ENCODE results near the gene GRAP2.

GRAP2 gene

DNA sequence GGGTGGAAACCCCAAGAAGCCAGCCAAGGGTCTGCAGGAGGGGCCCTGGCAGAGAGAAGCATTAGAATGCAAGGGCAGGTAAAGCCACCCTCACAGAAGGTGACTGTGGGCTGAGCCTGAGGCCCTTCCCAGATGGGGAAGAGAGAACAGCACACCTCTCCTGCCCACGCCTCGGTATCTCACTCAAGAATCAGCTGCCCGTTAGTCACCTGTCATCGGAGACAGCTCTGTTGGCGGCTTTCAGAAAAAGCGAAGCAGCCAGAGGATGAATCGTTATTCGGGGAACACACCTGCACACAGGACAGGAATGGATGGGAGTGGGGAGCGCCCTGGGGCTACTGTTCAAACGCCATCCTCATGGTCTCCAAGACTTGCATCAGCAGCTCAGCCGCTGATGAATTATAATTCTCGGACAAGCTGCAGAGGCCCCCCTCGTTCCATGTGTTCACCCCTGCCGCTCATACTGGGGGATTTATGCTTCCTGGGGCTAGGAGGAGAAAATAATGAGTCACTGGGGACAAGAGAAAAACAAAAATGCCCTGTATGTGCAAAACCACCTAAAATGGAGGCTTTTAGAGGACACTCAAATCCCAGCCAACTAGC, 37.7 kb downstream of the GRAP2 start:
- Histone ChIP-seq H3K9me3 (ENCODE audit: control insufficient read depth, insufficient read depth, low read length) (no peaks in the 10 kb centered on the region), H3F3A (ENCODE audit: control insufficient read depth, insufficient read depth) (no peaks in the 10 kb centered on the region), H3K79me2 (ENCODE audit: control insufficient read depth, low read length) (no peaks in the 10 kb centered on the region), H3K4me3 (ENCODE audit: low read length) (no peak overlapping the region), H4K20me1 (ENCODE audit: control insufficient read depth, insufficient read depth, low read depth, low read length) (no peaks in the 10 kb centered on the region), H3K4me1 (ENCODE audit: control insufficient read depth, low read length) (peaks cover 18% of the 10 kb centered on the region), H3K27ac (ENCODE audit: low read depth, low read length) (no peak overlapping the region), H3K4me2 (ENCODE audit: low read length) (no peak overlapping the region), H3K27me3 (ENCODE audit: control insufficient read depth, low read length) (peaks cover 43% of the 10 kb centered on the region), H3K36me3 (ENCODE audit: control insufficient read depth, low read length) (no peaks in the 10 kb centered on the region), H3K9me2 (replicated peaks; ENCODE audit: control insufficient read depth, low read length) (no peaks in the 10 kb centered on the region)
- TF ChIP-seq EZH2phosphoT487 (IDR thresholded peaks at IDR 0.05; ENCODE audit: borderline replicate concordance, low read length) = no peak
- TF ChIP-seq, protein P1, sequence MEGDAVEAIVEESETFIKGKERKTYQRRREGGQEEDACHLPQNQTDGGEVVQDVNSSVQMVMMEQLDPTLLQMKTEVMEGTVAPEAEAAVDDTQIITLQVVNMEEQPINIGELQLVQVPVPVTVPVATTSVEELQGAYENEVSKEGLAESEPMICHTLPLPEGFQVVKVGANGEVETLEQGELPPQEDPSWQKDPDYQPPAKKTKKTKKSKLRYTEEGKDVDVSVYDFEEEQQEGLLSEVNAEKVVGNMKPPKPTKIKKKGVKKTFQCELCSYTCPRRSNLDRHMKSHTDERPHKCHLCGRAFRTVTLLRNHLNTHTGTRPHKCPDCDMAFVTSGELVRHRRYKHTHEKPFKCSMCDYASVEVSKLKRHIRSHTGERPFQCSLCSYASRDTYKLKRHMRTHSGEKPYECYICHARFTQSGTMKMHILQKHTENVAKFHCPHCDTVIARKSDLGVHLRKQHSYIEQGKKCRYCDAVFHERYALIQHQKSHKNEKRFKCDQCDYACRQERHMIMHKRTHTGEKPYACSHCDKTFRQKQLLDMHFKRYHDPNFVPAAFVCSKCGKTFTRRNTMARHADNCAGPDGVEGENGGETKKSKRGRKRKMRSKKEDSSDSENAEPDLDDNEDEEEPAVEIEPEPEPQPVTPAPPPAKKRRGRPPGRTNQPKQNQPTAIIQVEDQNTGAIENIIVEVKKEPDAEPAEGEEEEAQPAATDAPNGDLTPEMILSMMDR (IDR thresholded peaks at IDR 0.05; ENCODE audit: low read depth, low read length, poor library complexity, severe bottlenecking) = no peak

DNA sequence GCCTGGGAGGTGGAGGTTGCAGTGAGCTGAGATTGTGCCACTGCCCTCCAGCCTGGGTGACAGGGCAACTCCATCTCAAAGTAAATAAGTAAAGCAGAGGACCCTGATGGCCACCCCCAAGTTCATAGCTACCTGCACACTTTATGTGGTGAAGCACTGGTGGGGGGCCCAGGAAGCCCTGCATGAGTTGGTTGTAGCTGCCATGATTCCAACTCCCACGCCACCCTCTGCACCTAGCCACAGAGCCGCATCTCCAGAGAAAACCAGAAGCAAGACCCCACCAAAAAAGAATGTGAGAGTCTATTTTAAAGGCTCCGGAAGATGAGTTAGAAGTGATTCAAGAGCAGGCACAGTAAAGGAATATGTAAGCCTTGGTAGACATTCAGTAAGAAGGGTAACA, 38.9 kb downstream of the GRAP2 start:
- H3K36me3 ChIP-seq (ENCODE audit: control insufficient read depth, low read length) = no peaks in the 10 kb centered on the region
- no peaks in the 10 kb centered on the region for H3K9me2 ChIP-seq (replicated peaks; ENCODE audit: control insufficient read depth, low read length)
- H3F3A ChIP-seq (ENCODE audit: control insufficient read depth, insufficient read depth) = no peaks in the 10 kb centered on the region
- H3K4me2 ChIP-seq (ENCODE audit: low read length) = no peak overlapping the region
- H3K27me3 ChIP-seq (ENCODE audit: control insufficient read depth, low read length) = peaks cover 32% of the 10 kb centered on the region
- H3K4me3 ChIP-seq (ENCODE audit: low read length) = no peak overlapping the region
- H3K9me3 ChIP-seq (ENCODE audit: control insufficient read depth, insufficient read depth, low read length) = no peaks in the 10 kb centered on the region
- TF ChIP-seq, protein P1 (IDR thresholded peaks at IDR 0.05; ENCODE audit: low read depth, low read length, poor library complexity, severe bottlenecking) = no peak
- TF ChIP-seq EZH2phosphoT487 (IDR thresholded peaks at IDR 0.05; ENCODE audit: borderline replicate concordance, low read length) = no peak
- H4K20me1 ChIP-seq (ENCODE audit: control insufficient read depth, insufficient read depth, low read depth, low read length) = no peaks in the 10 kb centered on the region
- peaks cover 18% of the 10 kb centered on the region for H3K4me1 ChIP-seq (ENCODE audit: control insufficient read depth, low read length)
- no peaks in the 10 kb centered on the region for H3K79me2 ChIP-seq (ENCODE audit: control insufficient read depth, low read length)
- H3K27ac ChIP-seq (ENCODE audit: low read depth, low read length) = no peak overlapping the region

DNA sequence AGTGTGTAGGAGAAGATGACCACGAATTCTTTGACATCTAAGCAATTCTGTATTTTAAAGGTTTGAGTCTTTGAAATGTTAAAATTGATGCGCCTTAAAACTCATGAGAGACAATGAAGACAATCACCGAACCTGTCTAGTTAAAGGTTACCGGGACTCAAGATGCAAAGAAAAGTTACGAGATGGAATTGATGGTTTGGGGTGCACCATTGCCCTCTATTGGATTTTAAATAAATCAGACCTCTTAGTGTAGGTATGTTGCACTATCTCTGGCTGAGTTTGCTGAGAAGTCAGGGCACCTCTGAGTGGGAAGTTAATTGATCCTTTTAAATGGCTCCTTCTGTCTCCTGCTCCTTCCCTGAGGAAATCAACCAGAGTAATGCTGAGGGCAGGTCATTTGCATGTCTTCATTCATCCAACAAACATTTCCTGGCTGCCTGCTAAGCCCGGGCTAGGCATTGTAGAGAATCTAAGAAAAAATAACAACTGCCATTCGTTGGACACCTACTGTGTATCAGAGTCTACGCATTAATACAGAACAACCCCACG, 39.9 kb downstream of the GRAP2 start:
- H4K20me1 ChIP-seq (ENCODE audit: control insufficient read depth, insufficient read depth, low read depth, low read length) = no peaks in the 10 kb centered on the region
- no peaks in the 10 kb centered on the region for H3K9me3 ChIP-seq (ENCODE audit: control insufficient read depth, insufficient read depth, low read length)
- H3K36me3 ChIP-seq (ENCODE audit: control insufficient read depth, low read length) = no peaks in the 10 kb centered on the region
- H3K4me2 ChIP-seq (ENCODE audit: low read length) = no peak overlapping the region
- H3K27me3 ChIP-seq (ENCODE audit: control insufficient read depth, low read length) = peaks cover 23% of the 10 kb centered on the region
- H3K4me3 ChIP-seq (ENCODE audit: low read length) = no peak overlapping the region
- no peak overlapping the region for H3K27ac ChIP-seq (ENCODE audit: low read depth, low read length)
- no peaks in the 10 kb centered on the region for H3K79me2 ChIP-seq (ENCODE audit: control insufficient read depth, low read length)
- TF ChIP-seq EZH2phosphoT487 (IDR thresholded peaks at IDR 0.05; ENCODE audit: borderline replicate concordance, low read length) = no peak
- TF ChIP-seq, protein P1 (IDR thresholded peaks at IDR 0.05; ENCODE audit: low read depth, low read length, poor library complexity, severe bottlenecking) = peak; percentile 19
- peaks cover 18% of the 10 kb centered on the region for H3K4me1 ChIP-seq (ENCODE audit: control insufficient read depth, low read length)
- no peaks in the 10 kb centered on the region for H3K9me2 ChIP-seq (replicated peaks; ENCODE audit: control insufficient read depth, low read length)
- H3F3A ChIP-seq (ENCODE audit: control insufficient read depth, insufficient read depth) = no peaks in the 10 kb centered on the region
